ENCODE results near the gene TRIB2.
"Not testable (repeated sequence)": the region's sequence is repeated elsewhere in the genome, so short reads cannot be mapped to it uniquely, and the experiment has no call there.

Gene TRIB2

GRCh38 chr2:12716282-12717190 is at the start of gene TRIB2:
Gene TRIB2, plus strand, starts transcription at chr2:12716936. Its CDS starts 1,372 bp downstream, at chr2:12718308.
- DNase-seq, result peak; percentile 92 to 94

- DNase-seq, result no peak
Measured at GRCh38 chr2:12669036-12669435, 47.7 kb upstream of the TRIB2 start.

DNA sequence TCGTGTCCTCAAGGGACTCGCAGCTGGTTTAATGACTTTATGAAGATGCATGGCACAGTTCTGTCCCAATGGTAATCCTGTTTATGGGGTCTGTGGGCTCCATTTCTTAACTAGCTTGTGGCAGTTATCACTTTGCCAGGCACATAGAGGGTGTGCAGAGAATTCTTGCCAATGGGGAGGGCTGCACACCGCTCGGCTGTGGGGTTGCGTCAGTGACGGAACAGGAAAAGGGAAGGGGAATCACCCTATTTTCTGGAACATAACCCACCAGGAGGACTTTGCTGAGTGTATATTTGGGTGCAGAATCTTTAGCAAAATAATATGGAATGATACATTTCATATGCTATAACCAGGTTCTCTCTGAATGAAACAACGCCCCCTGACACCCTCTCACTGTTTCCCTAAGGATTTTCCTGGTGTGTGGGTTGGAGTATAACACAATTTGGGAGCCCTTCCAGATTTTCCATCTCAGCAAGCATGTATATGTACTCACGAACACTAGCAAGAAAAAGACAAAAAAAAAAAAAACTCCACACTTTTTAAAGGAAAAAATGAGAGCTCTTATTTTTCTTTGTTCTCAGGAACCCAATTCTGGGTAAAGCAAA is 43.9 kb upstream of the TRIB2 start:
- no peak for DNase-seq

DNA sequence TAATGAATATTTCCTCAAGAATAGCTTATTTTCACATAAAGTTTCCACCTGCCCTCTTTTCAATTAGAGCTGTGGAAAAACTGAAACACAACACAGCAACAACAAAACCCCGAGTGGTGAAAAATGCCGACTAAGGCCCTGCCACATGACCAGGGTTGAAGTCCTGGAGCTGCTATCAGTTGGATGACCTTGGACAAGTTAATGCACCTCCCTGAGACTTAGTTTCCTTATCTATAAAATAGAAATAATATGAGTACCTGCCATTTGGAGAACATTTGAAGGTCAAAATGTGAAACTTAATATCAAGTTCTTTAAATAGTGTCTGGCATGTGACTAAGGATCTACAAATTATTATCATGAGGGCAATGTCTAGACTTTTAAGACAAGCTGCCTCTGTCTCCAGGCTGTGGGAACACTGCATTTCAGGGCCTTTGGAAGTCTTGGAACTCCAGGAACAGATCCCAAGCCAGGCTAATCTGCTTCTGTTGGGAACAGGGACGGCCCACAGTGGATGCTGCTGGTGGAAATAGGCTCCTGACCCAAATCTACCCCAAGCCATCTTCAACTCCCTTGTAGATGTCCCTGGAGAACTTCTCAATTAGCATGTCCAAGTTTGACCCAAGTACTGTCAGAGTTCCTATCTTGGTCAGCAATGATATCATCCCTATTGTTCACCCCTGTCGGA is 42.0 kb upstream of the TRIB2 start:
- no peak for DNase-seq

DNA sequence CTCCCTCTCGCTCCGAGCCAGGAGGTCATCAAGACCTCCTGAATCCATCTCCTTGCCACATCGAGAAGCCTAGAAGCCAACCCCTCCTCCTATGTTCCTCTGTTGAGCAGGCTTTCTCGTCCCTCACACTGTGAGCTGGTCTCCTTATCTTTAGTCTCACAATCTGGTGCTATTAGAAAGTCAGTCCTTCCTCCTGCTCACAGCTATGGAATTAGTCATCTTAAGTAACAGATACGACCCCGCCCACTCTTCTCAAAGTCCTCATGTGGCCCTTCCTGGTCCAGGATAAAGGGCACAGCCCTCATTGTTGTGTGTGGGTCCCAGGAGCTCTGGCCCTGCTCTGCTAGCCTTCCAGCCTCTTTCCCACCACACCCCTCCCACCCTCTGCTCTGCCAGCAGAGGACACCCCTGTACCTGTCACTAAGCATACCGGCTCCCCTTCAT is 41.4 kb upstream of the TRIB2 start:
- no peak for DNase-seq

DNA sequence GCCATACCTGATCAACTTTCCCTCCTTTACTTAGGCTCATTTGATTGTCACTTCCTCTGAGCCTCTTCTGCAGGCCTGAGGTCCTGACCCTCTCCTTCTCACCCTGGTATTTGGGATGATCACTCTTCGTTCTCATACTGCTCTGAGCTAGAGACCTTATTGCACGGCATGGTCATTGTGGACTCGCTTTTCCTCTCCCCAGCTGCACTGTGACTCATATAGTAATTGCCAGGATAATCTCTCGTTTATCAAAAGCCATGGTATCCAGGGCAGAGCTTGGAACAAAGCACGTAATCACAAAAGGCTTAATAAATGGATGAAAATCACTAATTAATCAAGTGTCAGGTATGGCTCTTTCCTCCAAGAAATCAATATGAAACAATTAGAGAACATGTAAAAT is 40.9 kb upstream of the TRIB2 start:
- no peak for DNase-seq

- no peak for DNase-seq
Measured at GRCh38 chr2:12676771-12677170, 40.0 kb upstream of the TRIB2 start.

GRCh38 chr2:12678186-12678585 is 38.5 kb upstream of the TRIB2 start:
- no peak for DNase-seq

DNA sequence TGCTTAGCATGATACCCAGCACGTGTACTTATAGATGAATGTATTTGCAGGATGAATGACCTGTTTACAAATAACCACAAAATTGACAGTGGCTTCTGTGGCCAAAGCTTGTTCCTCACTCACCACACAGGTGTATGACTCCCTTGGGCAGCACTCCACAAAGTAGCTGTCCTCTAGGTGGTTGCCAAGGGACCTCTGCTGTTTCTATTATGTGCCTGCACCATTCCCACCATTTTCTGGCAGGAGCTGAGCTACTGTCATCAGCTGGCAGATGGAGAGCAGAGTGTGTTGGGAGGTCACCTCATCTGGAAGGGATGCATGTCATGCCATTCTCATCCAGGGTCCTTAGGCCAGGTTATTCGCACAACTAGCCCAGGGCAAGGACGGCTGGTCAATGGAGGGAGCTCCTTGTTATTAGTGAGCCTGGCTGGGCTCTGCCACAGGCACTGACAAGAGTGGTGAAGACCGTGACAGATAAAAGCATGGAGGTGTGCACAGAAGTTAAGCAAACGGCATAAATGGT is 37.1 kb upstream of the TRIB2 start:
- DNase-seq, result no peak

DNA sequence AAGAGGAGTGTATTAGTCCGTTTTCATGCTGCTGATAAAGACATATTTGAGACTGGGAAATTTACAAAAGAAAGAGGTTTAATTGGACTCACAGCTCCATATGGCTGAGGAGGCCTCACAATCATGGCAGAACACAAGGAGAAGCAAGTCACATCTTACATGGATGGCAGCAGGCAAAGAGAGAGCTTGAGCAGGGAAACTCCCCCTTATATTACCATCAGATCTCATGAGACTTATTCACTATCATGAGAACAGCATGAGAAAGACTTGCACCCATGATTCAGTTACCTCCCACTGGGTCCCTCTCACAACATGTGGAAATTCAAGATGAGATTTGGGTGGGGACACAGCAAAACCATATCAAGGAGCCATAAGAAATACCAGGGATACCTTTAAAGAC is 36.6 kb upstream of the TRIB2 start:
- not testable (repeated sequence) for DNase-seq

DNA sequence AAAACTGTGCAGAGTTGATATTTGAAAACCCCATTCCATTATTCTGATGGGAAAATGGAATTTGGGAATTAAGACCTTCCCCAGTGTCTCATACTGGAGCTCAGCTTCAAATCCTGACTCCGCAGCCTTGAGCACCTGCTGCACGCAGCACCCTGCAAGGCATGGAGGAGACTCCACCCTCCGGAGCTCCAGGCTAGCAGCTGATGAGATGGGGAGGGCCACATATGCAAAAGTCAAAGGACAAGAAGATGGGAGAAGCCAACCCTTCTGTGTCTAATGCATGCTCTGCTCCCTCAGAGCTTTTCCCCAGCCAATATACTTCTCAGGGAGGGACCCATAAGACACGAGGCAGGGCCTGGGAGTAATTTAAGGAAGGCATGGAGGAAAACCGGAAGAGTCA is 34.7 kb upstream of the TRIB2 start:
- no peak for DNase-seq

GRCh38 chr2:12683457-12684100 is 33.2 kb upstream of the TRIB2 start:
- no peak for DNase-seq

- DNase-seq, result no peak
Measured at GRCh38 chr2:12684471-12684936, 32.2 kb upstream of the TRIB2 start.

GRCh38 chr2:12685145-12685544 is 31.6 kb upstream of the TRIB2 start:
- no peak for DNase-seq

DNA sequence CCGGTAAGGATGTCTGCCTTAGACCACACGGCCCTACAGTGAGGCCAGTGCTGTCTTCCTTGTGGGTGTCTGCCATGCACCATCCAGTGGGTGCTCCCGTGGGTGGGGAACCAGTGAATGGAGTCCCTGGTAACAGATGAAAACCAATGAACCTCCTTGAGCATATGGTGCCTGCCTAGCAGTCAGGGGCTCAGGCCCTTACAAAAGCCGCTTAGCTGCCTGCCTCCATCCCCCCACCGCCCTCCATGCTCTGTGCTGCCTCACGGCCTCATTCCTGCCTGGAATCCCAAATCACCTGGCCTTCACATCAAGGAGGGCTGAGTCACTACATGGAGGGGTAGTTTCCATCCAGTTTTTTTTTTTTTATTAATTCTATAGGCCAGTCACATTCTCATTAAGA is 30.8 kb upstream of the TRIB2 start:
- DNase-seq, result no peak

DNA sequence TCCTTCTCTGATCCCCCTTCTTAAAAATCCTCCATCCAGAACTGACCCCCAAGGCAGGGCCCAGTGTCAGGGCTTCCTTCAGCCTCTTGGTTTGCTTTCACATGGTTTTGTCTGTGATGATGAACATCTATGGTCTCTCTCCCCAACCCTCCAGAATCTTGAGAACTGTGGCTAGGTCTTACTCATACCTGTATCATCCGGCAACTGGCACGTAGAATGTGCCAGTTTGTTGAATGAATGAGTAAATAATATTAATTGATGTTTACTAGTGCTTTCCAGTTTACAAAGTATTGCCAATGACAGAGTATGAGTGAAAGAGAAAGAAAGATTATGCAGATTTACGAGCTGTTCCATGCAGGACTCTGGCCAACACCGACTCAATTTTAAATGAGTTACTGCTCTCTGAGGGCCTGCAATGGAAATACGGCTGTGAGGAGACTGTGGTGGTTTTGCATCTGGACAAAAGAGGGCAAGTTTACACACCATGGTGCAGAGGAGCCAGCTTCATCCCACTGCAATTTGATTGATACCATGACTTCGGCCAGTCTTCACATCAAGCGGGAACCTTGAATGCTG is 29.9 kb upstream of the TRIB2 start:
- DNase-seq, result no peak

DNA sequence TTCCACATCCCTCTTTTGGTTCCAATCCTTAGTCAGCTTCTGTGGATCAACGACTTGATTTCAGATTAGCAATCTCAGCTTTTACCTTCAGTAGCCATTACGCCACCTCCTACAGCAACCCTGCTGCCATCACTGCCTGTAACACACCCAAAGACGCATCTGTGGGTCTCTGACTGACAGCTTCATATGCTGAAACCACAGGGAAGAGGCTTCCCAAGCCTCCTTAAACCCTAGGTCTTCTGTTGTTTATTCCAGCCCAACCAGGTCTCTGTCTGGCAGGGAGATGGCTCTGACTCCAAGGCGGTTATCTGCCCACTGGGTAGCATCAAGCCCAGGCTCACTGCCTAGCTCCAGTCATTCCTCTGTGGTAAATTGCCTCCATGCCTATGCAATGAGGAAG is 28.6 kb upstream of the TRIB2 start:
- no peak for DNase-seq

- no peak for DNase-seq
Measured at GRCh38 chr2:12688893-12689292, 27.8 kb upstream of the TRIB2 start.

DNA sequence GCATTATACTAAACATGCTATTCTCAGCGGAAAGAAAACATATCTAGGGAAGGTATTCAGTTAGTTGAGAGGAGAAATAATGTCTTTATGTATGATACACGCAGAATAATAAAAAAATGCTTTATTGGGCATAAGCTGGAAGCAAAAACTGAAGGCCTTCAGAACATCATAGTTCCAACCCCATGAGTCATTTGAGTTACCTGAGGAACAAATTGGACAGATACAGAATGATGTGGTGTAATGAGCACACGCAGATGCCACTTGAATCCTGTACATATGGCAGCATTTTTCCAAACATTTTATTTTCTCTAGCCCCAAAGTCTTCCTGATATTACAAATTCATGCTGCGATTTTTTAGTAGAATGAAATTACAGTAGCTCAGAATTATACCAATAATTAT is 23.2 kb upstream of the TRIB2 start:
- no peak for DNase-seq

- DNase-seq, result peak in 1 of 2 donors; percentile 9
Measured at GRCh38 chr2:12694990-12695774, 21.6 kb upstream of the TRIB2 start.

GRCh38 chr2:12697617-12698016 is 19.1 kb upstream of the TRIB2 start:
- DNase-seq, result no peak

GRCh38 chr2:12700989-12701388 is 15.7 kb upstream of the TRIB2 start:
- DNase-seq, result no peak
